GM13976 (cell line): ENCODE results near the gene HTT-AS.

Source experiments
- DNase-seq: peaks from one replicate; pipeline ENCODE4 v3.0.0; 2012; ENCODE audit warnings: low spot score
- CTCF ChIP-seq: IDR thresholded peaks from 2 replicates; pipeline ENCODE4 v1.5.1; 2012; ENCODE audit warnings: borderline replicate concordance, mild to moderate bottlenecking; ENCODE audit not compliant: insufficient read depth; ENCODE audit errors: extremely low read depth, missing control alignments, control extremely low read depth
- in situ Hi-C: fragments of 300-500 bp; cut with MboI; formaldehyde crosslinking; loops from one replicate; pipeline ENCODE4 v1.12.0; 2022; ENCODE audit warnings: low sequenced_read_pairs, mixed read lengths, inconsistent platforms; ENCODE audit not compliant: unreplicated experiment

Gene HTT-AS

GRCh38 chr4:3069661-3070199 lies 4.6 kb downstream of the HTT-AS start:
- in situ Hi-C loops = no loop called here
- TF ChIP-seq CTCF = no peak
- DNase-seq = no peak

GRCh38 chr4:3067473-3068001 lies 6.8 kb downstream of the HTT-AS start:
- no peak for TF ChIP-seq CTCF
- in situ Hi-C loops = no loop called here
- DNase-seq = no peak

- DNase-seq = no peak
- in situ Hi-C loops = no loop called here
- no peak for TF ChIP-seq CTCF
Measured at GRCh38 chr4:3066836-3067400, 7.4 kb downstream of the HTT-AS start.

- no peak for DNase-seq
- TF ChIP-seq CTCF = no peak
- in situ Hi-C loops = no loop called here
Measured at GRCh38 chr4:3065551-3065950, 8.8 kb downstream of the HTT-AS start.

GRCh38 chr4:3062471-3062870 lies 11.9 kb downstream of the HTT-AS start:
- in situ Hi-C loops = no loop called here
- DNase-seq = no peak
- TF ChIP-seq CTCF = no peak

GRCh38 chr4:3060946-3061345 lies 13.4 kb downstream of the HTT-AS start:
- no peak for TF ChIP-seq CTCF
- no peak for DNase-seq
- in situ Hi-C loops = no loop called here
